Stimulated activated CD8-positive, alpha-beta memory T cell treated with anti-CD3 and anti-CD28 coated beads, Interleukin-4, amount 100 ng/mL, for 24 hours (primary cell): Measurements from ENCODE around the gene SREBF2.

Experiments used
- DNase-seq: peaks from one replicate; pipeline ENCODE4 v3.0.0-alpha.2; 2020; ENCODE audit warnings: low read depth

The SREBF2 gene

DNA sequence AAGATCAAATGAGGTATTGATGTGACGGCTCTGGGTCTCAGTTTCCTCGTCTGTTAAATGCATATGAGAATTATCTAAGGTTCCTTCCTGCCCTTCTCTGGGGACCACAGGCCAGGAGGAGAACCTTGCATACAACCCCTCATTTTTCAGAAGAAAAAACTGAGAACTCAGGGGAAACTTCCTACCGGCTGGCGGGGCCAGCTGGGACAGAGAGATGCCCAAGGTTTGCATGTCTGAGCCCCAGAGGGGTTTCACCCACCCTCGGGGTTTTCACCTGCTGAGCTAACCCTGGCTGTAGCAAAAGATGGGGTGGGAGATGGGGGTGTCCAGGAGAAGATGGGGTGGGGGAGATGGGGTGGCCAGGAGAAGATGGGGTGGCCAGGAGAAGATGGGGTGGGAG lies 89.4 kb downstream of the SREBF2 start:
- no peak for DNase-seq

DNA sequence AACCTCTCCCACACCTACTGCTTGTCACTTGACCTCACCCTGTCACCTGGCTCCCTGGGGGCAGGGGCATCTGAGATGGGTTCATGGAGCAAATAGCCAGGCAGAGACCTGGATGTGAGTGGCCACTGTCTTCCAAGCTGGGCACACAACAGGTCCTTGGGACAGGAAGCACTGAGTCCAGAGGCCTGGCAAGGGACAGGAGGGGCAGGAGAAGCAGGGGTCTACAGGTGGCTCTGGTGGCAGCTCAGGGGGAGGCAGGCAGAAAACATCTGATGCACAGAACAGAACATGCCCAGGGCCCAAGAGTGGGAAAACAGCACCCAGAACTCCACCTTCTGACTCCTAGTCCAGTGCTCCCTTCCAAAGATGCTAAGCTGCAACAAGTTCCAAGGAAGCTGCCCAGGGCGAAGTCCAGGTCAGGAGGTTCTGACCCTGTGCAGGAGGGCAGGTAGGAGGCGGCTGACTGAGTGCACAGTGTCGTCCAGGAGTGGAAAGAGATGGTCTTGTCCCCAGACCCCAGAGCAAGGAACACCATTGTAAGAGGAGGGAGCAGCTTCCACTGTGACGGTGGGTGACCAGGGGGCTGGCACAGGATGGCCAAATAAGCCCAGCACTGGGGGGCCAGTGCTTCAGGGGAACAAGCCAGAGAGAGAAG lies 90.2 kb downstream of the SREBF2 start:
- DNase-seq: no peak

DNA sequence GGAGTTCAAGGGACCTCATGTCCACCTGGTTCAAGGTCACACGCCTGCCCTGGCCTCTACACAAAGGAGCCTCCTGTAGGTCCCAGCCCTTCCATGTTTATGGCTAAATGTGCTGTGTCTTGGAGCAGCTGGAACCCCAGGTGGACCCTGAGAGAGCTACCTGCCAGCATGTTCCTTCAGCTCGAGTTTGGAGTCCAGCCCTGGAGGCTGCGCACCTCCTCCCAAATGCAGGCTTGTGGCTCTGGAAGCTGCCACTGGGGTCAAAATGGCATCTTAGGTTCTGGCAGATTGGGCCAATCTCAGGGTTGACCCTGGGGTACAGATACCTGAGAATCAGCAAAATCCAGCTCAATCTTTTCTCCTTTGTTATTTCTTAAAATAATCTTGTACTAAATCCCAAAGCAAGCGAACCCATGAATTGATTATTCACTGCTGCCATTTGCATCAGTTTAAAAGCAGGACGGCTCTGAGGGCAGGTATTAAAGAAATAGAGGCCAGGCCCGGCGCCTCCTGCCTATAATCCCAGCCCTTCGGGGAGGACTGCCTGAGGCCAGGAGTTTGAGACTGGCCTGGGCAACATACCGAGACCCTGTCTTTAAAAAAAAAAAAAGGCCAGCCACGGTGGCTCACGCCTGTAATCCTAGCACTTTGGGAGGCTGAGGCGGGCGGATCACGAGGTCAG lies 90.8 kb downstream of the SREBF2 start:
- no peak for DNase-seq

DNA sequence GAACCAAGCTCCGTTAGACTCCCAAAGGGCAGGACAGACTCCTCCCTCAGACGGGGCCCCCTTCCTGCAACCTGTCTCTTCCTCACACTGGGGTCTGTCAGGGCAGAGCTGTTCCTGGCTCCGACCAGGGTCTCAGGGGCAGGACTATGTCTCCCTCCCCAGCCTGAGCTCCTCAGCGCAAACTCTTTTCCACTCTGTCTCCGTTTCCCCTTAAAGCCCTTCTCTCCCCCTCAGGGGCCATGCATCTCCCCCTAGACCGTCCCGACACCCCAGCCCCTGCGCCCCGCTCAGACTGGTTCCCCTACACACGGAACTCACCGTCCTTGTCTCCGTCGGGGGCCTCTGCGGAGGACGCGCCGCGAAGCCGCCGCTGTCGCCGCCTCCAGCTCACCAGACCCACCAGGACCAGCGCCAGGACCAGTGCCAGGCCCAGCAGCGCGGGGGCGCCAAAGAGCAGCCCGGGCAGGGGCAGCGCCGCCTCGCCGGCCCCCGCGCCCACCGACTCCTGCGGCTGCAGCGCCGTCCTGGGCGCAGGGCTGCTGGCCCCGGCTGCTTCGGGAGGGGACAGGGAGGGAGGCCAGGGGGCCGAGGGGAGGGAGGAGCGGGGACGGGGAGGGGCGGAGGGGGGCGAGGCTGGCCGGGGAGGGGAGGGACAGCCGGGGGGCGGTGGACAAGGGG lies 93.0 kb downstream of the SREBF2 start:
- DNase-seq: peak; percentile 72

DNA sequence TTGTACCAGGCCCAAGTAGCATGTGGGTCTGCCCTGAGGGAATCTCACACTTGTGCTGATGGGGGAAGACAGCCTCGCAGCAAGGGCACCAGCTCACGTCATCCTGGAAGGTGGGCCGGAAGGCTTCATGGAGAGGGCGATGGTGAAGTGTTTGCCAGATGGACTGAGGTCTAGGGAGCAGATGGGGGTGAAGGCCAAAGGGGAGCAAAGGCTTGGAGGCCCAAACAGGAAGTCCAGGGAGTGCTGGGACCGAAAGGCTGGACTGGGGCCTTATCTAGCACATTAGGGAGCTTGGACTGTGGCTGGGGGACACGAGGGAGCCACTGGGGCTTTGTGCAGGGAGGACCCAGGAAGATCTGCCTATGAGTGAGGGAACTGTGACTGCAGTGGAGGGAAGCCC lies 94.9 kb downstream of the SREBF2 start:
- no peak for DNase-seq

DNA sequence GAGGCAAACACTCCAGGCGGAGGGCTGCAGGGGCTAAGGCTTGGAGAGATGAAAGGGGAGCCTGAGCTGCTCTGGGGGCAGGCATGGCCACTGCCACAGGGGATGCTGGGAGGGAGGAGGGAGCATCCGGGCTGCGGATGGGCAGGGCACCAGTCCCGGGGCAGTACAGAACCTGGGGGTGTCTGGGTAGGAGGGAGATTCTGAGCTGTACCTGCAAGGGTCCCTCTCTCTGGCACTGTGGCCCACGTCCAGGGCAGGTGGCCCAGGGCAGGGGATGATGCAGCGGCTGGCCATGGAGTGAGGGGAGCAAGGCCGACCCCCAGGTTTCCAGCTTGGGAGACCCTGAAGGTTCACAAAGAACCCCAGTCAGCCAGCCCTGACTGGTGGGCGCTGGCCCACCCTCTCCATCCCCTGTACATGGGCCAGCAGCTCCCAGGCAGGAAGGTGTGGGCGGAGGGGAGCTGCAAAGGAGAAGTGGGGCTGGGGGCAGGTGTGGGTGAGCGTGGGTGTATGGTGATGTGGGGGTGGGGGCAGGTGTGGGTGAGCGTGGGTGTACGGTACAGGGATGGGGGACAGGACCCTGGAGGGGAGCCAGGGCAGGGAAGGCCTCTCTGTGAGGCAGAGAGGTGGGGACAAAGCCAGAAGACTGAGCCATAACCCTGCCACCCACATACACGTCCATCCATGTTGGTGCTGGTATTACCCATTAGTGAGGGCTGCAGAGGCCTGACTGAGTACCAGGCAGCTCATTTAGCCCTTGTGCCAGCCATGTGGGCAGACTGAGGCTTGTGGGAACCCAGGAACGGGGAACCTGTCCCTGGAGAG lies 95.9 kb downstream of the SREBF2 start:
- DNase-seq: no peak

DNA sequence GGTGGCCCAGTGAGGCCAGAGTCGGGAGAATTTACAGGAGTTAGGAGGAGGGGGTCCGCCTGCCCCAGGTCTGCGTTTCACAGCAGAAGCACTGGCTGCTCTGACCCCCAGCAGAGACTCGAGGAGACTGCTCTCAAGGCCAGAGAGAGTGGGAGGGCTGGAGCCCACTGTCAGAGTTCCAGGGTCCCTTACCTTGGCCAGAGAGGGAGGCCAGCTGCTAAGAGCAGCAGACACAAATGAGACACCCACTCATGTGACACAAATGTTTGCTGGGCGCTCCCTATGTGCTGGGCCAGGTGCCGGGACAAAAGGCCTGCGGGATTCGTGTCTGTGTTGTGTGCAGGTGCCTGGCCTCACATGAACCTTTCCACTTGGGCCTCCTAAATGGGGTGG lies 96.5 kb downstream of the SREBF2 start:
- no peak for DNase-seq

DNA sequence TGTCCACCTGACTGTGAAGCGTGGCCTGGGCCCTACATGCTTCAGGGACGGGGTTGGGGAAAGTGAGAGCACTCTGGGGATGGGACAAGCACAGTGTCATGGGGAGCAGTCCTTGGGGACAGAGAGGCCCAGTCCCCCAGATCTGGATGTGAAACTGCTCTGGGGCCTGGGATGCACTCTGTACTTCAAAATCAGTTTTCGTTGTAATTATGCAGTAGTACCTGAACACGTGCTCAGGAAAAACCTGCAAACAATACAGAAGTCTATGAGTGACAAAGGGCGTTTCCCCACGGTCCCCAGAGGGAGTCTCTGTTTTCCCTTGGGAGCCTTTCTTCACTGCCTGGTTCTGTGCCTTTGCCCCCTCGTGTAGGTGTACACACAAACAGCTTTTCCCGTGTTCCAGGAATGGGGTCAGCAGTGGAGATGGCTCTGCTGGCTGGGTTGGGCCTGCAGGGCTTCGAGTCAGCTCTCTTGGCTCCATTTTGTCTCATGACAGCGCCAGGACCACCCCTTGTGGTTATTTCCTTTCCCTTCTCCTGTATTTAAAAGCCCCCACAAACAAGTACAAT lies 98.9 kb downstream of the SREBF2 start:
- DNase-seq: no peak

DNA sequence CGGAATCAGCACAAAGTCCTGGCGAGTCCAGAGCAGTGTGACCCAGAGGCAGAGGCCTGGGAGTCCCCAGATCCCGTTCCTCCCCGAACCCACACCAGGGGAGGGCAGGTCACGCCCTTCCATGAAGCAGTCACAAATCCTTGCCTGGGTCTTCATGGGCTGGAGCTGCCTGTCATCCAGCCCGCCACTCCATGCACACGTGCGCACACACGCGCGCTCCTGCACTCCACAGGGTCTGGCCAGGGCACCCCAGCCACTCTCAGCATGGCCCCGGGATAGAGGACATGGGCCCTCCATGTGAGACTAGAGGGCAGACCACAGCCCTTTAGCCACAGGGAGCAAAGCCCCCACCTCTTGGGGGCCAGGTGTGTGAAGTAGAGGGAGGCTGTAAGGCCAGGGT lies 99.4 kb downstream of the SREBF2 start:
- DNase-seq: no peak

DNA sequence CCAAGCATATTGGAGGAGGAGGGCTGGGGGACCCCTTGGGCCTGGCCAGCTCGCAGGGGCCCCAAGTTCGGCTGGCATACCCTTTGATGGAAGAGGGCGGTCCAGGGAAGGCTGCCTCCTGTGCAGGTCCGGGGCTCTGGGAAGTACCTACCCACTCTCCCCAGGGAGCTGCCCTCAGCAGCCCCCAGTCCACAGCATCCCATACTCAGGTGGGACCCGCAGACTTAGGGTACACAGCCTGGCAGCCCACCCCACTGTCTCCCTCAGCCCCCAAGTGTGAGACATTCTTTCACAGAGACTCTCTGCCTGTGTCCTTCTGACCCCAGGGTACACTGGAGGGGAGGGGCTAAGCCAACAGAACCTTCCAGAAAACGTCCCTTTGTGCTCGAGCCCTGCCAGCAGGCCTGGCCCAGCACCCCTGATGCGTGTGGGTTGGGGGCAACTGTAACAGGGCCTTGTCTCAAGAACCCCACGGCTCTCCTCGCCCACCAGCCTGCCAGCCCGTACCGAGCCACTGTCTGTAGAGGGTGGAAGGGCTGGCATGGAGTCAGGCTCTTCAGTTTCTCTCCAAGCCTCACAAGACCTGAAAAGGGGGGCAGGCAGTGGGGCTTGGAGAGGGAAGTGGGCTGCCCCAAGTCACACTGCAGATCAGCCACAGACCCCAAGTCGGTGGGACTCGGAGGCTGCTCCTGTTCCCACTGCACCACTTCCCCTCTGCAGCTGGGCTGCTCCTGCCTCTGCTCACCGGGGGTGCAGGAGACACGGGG lies 100.7 kb downstream of the SREBF2 start:
- DNase-seq: no peak

DNA sequence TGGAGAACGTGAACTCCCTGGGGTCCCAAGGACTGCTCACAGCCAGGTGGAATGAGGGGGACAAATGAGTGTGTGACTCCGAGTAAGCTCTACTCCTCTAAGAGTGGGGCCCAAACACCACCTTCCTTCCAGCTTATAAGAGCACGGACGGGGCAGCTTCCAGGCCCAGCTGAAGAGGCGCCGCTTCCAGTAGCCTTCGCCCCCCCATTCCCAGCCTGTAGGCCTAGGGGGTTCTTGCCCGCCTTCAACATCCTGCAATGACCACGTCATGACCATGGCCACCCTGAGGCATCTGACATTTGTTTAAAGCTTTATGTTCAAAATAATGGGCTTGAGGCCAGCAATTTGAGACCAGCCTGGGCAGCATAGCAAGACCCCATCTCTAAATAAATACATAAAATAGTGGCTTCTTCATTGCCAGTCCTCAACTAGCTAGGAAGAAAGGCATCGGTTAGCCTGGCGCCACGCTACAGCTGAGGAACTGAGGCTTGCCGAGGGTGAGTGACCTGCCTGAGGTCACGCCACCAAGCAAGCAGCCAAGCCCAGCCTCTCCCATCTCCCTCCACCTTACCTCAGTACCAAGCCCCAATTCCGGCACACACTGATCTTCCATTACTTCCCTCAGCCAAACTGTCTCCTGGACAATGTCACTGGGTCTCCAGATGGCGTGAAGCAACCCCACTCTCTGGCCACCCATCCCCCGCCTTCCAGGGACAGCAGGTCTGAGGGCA lies 101.5 kb downstream of the SREBF2 start:
- DNase-seq: no peak

DNA sequence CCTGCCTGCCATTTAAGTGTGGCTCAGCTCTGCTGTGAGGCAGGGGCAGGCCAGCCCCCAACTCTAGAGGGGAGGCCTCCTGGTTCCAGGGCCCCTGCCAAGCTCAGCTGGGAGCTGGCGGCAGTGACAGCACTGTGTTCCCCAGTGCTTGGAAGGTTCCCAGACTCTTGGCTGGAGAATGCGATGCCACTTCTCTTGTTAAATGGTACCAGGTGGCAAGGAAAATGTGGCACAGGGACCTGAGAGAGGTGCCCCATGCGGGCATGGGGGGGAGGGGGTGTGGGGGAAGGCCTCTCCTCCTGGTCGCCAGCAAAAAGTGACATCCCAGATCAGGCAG lies 102.1 kb downstream of the SREBF2 start:
- no peak for DNase-seq

DNA sequence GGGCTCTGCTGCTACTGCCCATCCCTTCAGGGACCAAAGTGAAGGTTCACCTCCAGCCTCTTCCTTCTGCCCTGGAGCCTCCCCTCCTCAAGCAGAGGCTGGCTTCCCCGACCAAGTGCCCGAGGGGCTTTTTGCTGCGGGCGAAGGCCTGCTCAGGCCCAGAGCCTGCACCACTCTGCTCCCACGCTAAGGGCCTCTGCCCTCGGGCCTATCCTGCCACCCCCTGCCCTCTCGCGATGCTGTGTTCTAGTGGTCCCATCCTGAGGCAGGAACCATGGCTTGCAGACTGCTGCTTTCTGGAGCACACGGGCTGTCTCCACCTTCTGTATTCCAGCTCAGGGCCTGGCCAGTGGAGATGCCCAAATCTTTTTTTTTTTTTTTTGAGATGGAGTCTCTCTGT lies 102.6 kb downstream of the SREBF2 start:
- no peak for DNase-seq

DNA sequence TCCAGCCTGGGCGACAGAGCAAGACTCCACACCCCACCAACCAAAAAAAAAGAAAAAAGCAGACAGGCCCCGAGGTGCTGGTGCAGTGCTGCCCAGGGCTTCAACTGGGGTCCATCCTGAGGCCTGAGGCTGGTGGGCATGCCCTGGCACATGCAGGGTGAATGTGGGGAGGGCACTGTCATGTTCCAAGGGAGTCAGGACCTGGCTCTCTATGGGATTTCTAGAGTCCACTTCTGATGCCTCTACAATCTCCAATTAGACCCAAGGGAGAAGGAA lies 103.9 kb downstream of the SREBF2 start:
- DNase-seq: no peak

DNA sequence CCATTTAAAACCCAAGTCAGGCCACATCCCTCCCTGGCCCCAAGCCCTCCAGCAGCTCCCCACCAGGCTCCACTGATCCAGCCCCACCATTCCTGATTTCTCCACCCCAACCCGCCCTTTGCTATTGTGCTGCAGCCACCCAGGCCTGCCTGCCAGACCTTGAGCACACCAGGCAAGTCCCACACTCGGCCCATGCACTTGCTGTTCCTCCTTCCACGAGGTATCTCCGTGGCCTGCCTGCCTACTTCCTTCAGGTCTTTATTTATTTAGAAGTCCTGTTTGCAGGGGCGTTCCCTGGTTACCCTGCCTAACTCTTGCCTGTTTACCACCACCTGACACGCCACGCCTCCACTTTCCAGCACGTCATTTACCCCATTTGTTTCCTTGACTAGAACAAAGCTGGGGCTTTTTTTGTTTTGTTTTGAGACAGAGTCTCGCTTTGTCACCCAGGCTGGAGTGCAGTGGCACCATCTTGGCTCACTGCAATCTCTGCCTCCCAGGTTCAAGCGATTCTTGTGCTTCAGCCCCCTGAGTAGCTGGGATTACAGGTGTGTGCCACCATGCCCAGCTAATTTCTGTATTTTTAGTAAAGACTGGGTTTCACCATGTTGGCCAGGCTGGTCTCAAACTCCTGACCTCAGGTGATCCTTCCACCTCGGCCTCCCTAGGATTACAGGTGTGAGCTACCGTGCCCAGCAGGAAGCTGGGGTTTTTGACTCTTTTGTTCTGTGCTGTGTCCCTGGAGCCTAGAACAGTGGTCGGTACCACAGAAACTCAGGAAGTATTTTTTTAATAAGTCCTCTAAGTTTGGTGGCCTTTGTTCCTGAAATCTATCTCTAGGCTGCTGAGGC lies 107.3 kb downstream of the SREBF2 start:
- peak; percentile 85 for DNase-seq

DNA sequence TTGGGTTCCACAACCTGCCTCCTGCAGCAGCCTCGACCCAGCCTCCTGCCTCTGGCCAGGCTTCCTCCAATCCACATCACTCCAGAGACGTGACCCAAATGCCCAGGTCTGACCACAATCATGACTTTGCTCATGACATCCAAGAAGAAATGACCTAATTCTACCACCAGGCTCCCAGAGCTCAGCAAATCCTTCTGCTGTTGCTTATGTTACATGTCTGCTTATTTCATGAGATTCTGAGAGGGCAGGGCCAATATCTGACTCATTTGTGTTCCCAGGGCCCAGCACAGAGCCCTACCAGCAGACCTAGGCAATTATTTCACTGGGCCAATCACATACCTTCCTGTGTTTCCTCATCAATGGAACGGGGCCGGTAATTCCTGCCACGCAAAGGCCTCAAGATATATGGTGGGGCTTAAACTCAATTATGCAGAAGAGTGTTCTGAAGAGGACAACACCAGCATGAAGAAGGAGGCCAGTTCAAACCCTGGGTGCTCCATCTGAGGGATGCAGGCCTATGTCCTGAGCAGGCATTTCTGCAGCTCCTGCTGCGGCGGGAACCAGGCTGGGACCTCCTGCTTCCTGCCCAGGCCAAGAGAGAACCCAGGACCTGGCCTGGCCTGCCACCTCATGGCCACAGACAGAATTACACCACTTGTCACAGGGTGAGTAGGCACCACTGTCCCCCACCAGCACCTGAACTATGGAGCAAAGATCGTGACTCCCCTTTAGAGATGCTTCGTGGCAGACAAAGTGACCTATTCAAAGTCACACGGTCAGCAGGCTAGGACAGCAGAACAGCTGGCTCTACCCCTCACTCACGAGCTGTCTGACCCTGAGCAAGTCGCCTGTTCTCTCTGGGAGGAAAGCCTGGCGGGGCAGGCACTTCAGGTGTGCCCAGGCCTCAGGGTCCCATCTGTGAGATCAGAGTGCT lies 108.2 kb downstream of the SREBF2 start:
- DNase-seq: peak; percentile 68

DNA sequence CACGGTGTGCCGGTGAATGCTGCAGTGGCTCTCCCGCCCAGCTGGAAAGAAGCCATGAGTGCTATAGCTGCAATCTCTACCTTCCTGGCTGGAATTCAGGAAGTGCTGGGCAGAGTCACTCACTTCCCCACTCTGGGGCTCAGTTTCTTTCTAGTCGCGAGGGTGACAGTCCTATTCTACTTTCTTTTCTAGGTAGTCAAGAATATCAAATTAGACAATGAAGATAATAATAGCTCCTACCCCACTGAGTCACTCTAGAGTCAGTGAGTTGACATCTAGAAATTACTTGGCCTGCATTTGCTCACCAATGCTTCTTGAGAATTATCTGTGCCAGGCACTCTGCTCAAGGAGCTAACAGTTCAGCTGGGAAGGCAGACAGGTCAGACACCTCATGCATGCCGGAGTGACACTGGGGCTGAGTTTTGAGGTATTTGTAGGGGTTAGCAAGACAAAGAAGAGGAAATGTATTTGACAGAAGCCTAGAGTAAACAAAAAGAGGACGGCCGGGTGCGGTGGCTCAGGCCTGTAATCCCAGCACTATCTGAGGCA lies 110.8 kb downstream of the SREBF2 start:
- no peak for DNase-seq

DNA sequence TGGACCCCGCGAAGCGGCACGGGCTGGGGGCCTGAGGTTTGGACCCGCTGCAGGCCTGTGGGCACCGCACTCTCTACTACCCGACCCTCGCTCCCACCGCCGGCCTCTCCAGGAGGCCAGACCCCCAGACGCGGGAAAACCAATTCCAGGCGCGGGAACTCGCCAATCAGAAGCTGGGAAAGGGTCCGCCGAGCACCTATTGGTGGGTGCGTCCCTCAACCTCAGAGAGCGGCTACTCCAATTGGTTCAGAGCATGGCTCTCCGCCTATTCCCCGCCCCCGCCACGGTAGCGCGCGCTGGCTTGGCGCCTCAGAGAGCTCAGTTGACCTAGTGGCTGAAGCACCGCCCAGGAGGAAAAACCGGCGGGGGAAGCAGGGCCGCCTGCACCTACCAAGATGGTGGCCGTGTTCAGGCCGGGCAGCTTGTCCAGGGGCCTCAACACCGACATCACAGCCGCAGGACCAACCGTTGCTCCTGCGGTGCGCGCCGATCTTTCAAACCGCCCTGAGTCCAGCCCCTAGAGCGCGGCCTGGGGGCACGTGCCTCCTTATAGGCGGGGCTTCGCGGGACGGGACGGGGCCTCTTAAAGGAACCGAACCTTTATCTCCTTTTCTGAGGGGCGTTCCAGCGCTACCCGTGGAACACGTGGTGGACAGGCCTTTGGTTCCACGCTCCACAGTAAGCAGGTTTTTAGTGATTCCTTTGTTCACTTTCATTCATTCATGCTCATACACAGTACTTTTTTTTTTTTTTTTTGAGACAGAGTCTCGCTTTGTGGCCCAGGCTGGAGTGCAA lies 113.9 kb downstream of the SREBF2 start, which contains the start of gene CENPM:
Gene CENPM (minus strand): TSS at position 524 of the 795 bp plus-strand sequence. CDS start 76 bp downstream, at position 448.
- DNase-seq: peak; percentile 87
